K562 (cell line): ENCODE results near the gene SLPI.

Source experiments
- ADNP ChIP-seq: fragments of 200-800 bp; sonication (Bioruptor generic); IDR thresholded peaks from 2 replicates; pipeline ENCODE4 v1.6.1; 2016; ENCODE audit warnings: missing genetic modification characterization, missing compliant biosample characterization
- BRD9 ChIP-seq: fragments of 450-650 bp; IDR thresholded peaks from 2 replicates; pipeline ENCODE4 v1.6.1; 2018; ENCODE audit warnings: low read depth; ENCODE audit not compliant: partially characterized antibody
- CEBPB ChIP-seq: fragments of 450-650 bp; IDR thresholded peaks from 2 replicates; pipeline ENCODE4 v1.6.1; 2016; ENCODE audit warnings: missing genetic modification characterization, missing compliant biosample characterization
- JUNB ChIP-seq: fragments of 450-650 bp; formaldehyde crosslinking; conservative IDR thresholded peaks from 2 replicates; pipeline ENCODE4 v1.4.0; 2020; ENCODE audit warnings: mild to moderate bottlenecking
- RFX5 ChIP-seq: IDR thresholded peaks from 2 replicates; pipeline ENCODE4 v1.6.1; 2011; ENCODE audit warnings: low read depth, mild to moderate bottlenecking, improper control_type of control experiment, low read length
- TEAD2 ChIP-seq: fragments of 450-650 bp; IDR thresholded peaks from 2 replicates; pipeline ENCODE4 v1.6.1; 2016; ENCODE audit warnings: missing genetic modification characterization, control low read depth, missing compliant biosample characterization
- U2AF2 ChIP-seq: fragments of 200-400 bp; formaldehyde crosslinking; optimal IDR thresholded peaks from 2 replicates; pipeline ENCODE3; 2017; ENCODE audit warnings: low read depth, mild to moderate bottlenecking, low read length
- ZNF146 ChIP-seq: IDR thresholded peaks from one replicate; pipeline ENCODE4 v1.6.1; 2018; ENCODE audit warnings: missing compliant biosample characterization; ENCODE audit not compliant: unreplicated experiment
- TF ChIP-seq, protein P1 (sequence below): fragments of 250-450 bp; sonication (Bioruptor Pico); IDR thresholded peaks from 2 replicates; pipeline ENCODE4 v1.4.0; 2020; ENCODE audit warnings: mild to moderate bottlenecking
- TF ChIP-seq, protein P2 (sequence below), 2 experiments: fragments of 450-650 bp in 1 of 2; sonication (generic) in 1 of 2; formaldehyde crosslinking; conservative IDR thresholded peaks; 2 replicates each; pipeline versions ENCODE4 v1.4.0 to v1.8.1; 2020 to 2022; ENCODE audit warnings: mild to moderate bottlenecking in 1 of 2, missing genetic modification reagents in 1 of 2
- TF ChIP-seq, protein P3 (sequence below): sonication (generic); formaldehyde crosslinking; IDR thresholded peaks from 2 replicates; pipeline ENCODE4 v1.5.0; 2020; ENCODE audit warnings: missing genetic modification reagents
- TF ChIP-seq, protein P4 (sequence below): fragments of 250-450 bp; sonication (Bioruptor Pico); IDR thresholded peaks from 2 replicates; pipeline ENCODE4 v1.5.0; 2021
- TF ChIP-seq, protein P5 (sequence below), 2 experiments: fragments of 450-650 bp in 1 of 2; sonication (generic) in 1 of 2; formaldehyde crosslinking in 1 of 2; IDR thresholded peaks in 1 of 2; conservative IDR thresholded peaks in 1 of 2; 2 replicates each; pipeline versions ENCODE4 v1.6.1 to v1.8.1; 2016 to 2023; ENCODE audit warnings: mild to moderate bottlenecking in 2 of 2, moderate library complexity in 2 of 2, inconsistent platforms in 1 of 2, missing genetic modification reagents in 1 of 2

DNA sequence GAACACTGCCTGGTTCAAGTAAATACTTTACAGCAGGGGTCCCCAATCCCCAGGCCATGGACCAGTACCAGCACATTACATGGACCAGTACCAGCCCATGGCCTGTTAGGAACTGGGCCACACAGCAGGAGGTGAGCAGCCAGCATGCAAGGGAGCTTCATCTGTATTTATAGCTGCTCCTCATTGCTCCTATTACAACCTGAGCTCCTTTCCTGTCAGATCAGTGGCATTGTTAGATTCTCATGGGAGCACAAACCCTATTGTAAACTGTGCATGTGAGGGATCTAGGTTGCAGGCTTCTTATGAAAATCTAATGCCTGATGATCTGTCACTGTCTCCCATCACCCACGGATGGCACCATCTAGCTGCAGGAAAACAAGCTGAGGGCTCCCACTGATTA is 40.3 kb upstream of the SLPI start:
- TF ChIP-seq TEAD2: no peak
- no peak for TF ChIP-seq ZNF146
- TF ChIP-seq, protein P1, sequence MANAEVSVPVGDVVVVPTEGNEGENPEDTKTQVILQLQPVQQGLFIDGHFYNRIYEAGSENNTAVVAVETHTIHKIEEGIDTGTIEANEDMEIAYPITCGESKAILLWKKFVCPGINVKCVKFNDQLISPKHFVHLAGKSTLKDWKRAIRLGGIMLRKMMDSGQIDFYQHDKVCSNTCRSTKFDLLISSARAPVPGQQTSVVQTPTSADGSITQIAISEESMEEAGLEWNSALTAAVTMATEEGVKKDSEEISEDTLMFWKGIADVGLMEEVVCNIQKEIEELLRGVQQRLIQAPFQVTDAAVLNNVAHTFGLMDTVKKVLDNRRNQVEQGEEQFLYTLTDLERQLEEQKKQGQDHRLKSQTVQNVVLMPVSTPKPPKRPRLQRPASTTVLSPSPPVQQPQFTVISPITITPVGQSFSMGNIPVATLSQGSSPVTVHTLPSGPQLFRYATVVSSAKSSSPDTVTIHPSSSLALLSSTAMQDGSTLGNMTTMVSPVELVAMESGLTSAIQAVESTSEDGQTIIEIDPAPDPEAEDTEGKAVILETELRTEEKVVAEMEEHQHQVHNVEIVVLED (CRISPR knock-in tag): no peak
- TF ChIP-seq ADNP (tag): no peak
- TF ChIP-seq U2AF2: no peak
- TF ChIP-seq, protein P2, sequence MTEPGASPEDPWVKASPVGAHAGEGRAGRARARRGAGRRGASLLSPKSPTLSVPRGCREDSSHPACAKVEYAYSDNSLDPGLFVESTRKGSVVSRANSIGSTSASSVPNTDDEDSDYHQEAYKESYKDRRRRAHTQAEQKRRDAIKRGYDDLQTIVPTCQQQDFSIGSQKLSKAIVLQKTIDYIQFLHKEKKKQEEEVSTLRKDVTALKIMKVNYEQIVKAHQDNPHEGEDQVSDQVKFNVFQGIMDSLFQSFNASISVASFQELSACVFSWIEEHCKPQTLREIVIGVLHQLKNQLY (CRISPR knock-in tag; conservative IDR thresholded peaks at IDR 0.05): no peak
- TF ChIP-seq, protein P3, sequence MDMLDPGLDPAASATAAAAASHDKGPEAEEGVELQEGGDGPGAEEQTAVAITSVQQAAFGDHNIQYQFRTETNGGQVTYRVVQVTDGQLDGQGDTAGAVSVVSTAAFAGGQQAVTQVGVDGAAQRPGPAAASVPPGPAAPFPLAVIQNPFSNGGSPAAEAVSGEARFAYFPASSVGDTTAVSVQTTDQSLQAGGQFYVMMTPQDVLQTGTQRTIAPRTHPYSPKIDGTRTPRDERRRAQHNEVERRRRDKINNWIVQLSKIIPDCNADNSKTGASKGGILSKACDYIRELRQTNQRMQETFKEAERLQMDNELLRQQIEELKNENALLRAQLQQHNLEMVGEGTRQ: no peak
- TF ChIP-seq, protein P4, sequence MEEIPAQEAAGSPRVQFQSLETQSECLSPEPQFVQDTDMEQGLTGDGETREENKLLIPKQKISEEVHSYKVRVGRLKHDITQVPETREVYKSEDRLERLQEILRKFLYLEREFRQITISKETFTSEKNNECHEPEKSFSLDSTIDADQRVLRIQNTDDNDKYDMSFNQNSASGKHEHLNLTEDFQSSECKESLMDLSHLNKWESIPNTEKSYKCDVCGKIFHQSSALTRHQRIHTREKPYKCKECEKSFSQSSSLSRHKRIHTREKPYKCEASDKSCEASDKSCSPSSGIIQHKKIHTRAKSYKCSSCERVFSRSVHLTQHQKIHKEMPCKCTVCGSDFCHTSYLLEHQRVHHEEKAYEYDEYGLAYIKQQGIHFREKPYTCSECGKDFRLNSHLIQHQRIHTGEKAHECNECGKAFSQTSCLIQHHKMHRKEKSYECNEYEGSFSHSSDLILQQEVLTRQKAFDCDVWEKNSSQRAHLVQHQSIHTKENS: no peak
- TF ChIP-seq, protein P5, sequence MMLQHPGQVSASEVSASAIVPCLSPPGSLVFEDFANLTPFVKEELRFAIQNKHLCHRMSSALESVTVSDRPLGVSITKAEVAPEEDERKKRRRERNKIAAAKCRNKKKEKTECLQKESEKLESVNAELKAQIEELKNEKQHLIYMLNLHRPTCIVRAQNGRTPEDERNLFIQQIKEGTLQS (IDR thresholded peaks at IDR 0.05): no peak
- TF ChIP-seq, protein P5 (CRISPR knock-in tag; conservative IDR thresholded peaks at IDR 0.05): no peak
- no peak for TF ChIP-seq JUNB (CRISPR knock-in tag)
- no peak for TF ChIP-seq RFX5
- no peak for TF ChIP-seq CEBPB (tag)
- no peak for TF ChIP-seq BRD9
